Keratinocyte (primary cell): Measurements from ENCODE around the gene MAN1C1.

Source experiments
- EZH2 ChIP-seq: IDR thresholded peaks from one replicate; pipeline ENCODE4 v1.6.1; 2012; ENCODE audit warnings: inconsistent platforms, mild to moderate bottlenecking, low read length, moderate library complexity
- TF ChIP-seq, protein P1 (sequence below), 3 experiments: IDR thresholded peaks in 1 of 3; conservative IDR thresholded peaks in 1 of 3; optimal IDR thresholded peaks in 1 of 3; 2 replicates in 2 of 3; 3 replicates in 1 of 3; pipeline versions ENCODE3 to v1.5.1; 2011; ENCODE audit warnings: low read length in 3 of 3, mild to moderate bottlenecking in 3 of 3, moderate library complexity in 2 of 3, control low read depth in 1 of 3, inconsistent platforms in 1 of 3; ENCODE audit not compliant: insufficient read depth in 2 of 3; ENCODE audit errors: extremely low read depth in 1 of 3

DNA sequence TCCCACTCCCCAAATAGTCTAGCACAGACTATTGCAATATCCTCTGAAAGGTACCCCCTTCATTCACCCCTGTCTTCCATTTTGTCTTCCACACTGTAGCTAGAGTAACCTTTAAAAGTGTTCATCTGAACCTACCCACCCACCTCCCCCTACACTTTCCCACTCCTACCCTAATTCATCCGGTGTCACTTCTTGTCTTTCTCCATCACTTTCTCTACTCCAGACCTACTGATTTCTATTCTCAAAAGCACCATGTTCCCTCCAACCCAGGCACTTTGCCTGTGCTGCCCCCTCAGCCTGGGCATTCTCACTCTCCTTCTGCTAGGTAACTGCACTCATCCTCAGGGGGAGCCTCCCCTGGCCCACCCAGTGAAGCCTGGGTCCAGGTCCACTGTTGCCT lies 4.7 kb upstream of the MAN1C1 start:
- TF ChIP-seq, protein P1, sequence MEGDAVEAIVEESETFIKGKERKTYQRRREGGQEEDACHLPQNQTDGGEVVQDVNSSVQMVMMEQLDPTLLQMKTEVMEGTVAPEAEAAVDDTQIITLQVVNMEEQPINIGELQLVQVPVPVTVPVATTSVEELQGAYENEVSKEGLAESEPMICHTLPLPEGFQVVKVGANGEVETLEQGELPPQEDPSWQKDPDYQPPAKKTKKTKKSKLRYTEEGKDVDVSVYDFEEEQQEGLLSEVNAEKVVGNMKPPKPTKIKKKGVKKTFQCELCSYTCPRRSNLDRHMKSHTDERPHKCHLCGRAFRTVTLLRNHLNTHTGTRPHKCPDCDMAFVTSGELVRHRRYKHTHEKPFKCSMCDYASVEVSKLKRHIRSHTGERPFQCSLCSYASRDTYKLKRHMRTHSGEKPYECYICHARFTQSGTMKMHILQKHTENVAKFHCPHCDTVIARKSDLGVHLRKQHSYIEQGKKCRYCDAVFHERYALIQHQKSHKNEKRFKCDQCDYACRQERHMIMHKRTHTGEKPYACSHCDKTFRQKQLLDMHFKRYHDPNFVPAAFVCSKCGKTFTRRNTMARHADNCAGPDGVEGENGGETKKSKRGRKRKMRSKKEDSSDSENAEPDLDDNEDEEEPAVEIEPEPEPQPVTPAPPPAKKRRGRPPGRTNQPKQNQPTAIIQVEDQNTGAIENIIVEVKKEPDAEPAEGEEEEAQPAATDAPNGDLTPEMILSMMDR (optimal IDR thresholded peaks at IDR 0.05 in 1 of 3, IDR thresholded peaks at IDR 0.05 in 1 of 3, conservative IDR thresholded peaks at IDR 0.05 in 1 of 3; ENCODE audit: extremely low read depth in 1 of 3, insufficient read depth in 2 of 3, low read length in 3 of 3), result no peak
- no peak for TF ChIP-seq EZH2
